H1 (cell line): Measurements from ENCODE around the gene IL27RA. TPM values are rescaled to one million over a fixed set of nuclear protein-coding genes. Genes with fewer than 3 reads are reported as not detected.

Experiments
- ASH2L ChIP-seq: fragments of 200-600, 300-600 bp; sonication (generic); IDR thresholded peaks from one replicate; pipeline ENCODE4 v1.7.1; 2017; ENCODE audit warnings: low read length
- BACH1 ChIP-seq: IDR thresholded peaks from 2 replicates; pipeline ENCODE4 v1.6.1; 2012; ENCODE audit warnings: low read length, improper control_type of control experiment
- CBX5 ChIP-seq: fragments of 300-800, 300-1000 bp; sonication (generic); IDR thresholded peaks from 2 replicates; pipeline ENCODE4 v1.7.1; 2016; ENCODE audit warnings: antibody characterized with exemption, low read length, low read depth
- CEBPB ChIP-seq: IDR thresholded peaks from 2 replicates; pipeline ENCODE4 v1.6.1; 2012; ENCODE audit warnings: low read depth, low read length
- EP300 ChIP-seq, 2 experiments: IDR thresholded peaks; 1 replicate in 1 of 2; 2 replicates in 1 of 2; pipeline ENCODE4 v1.6.1; 2011 to 2012; ENCODE audit warnings: low read depth in 2 of 2, low read length in 2 of 2, mild to moderate bottlenecking in 2 of 2, borderline replicate concordance in 1 of 2, inconsistent platforms in 1 of 2, moderate library complexity in 1 of 2
- EZH2 ChIP-seq: fragments of 200-600 bp; sonication (generic); IDR thresholded peaks from 2 replicates; pipeline ENCODE4 v1.7.1; 2012; ENCODE audit warnings: low read depth, mild to moderate bottlenecking, moderate library complexity, low read length, inconsistent platforms; ENCODE audit not compliant: severe bottlenecking
- JUND ChIP-seq: IDR thresholded peaks from 2 replicates; pipeline ENCODE4 v1.6.1; 2011; ENCODE audit warnings: mild to moderate bottlenecking, improper control_type of control experiment, low read length
- MAX ChIP-seq: IDR thresholded peaks from 2 replicates; pipeline ENCODE4 v1.6.1; 2012; ENCODE audit warnings: inconsistent platforms
- POLR2A ChIP-seq, 2 experiments: IDR thresholded peaks; 1 replicate in 1 of 2; 2 replicates in 1 of 2; pipeline ENCODE4 v1.6.1; 2011; ENCODE audit warnings: low read depth in 2 of 2, low read length in 2 of 2, mild to moderate bottlenecking in 2 of 2; ENCODE audit errors: control extremely low read depth in 1 of 2
- RXRA ChIP-seq: IDR thresholded peaks from 2 replicates; pipeline ENCODE4 v1.6.1; 2011; ENCODE audit warnings: low read depth, mild to moderate bottlenecking, low read length, moderate library complexity; ENCODE audit not compliant: insufficient read depth
- SP1 ChIP-seq: IDR thresholded peaks from 2 replicates; pipeline ENCODE4 v1.6.1; 2011; ENCODE audit warnings: low read depth, low read length
- TEAD4 ChIP-seq: IDR thresholded peaks from 2 replicates; pipeline ENCODE4 v1.6.1; 2012; ENCODE audit warnings: low read depth, low read length, inconsistent platforms, mixed read lengths
- YY1 ChIP-seq: IDR thresholded peaks from 2 replicates; pipeline ENCODE4 v1.6.1; 2011; ENCODE audit warnings: low read depth, mild to moderate bottlenecking, low read length
- polyA plus RNA-seq, 7 experiments: library from polyadenylated mRNA; depleted of rRNA in 3 of 7; stranded (reverse) in 5 of 7; unstranded in 2 of 7; fragments of >200 nt in 5 of 7; fragments of 200-250 nt in 2 of 7; gene quantifications; 1 replicate in 5 of 7; 2 replicates in 1 of 7; 4 replicates in 1 of 7; pipeline versions ENCODE4 v1.2.1 to v1.2.3, GENCODE V29; 2011 to 2013; ENCODE audit warnings: missing spikeins in 2 of 7, mixed read lengths in 2 of 7
- total RNA-seq: library from RNA; stranded (reverse); fragmentation: NEBNext Ultra II Directional; extraction: Animal tissue kit (Norgen Biotek cat#: 25700); gene quantifications from 2 replicates; pipeline ENCODE4 v1.2.1, GENCODE V29; 2021

IL27RA gene
- total and polyA plus RNA-seq, 2 of the 8 experiments (the other 6 are each of a cell fraction or from before 2014, with no cell fraction given), result 9.9 to 14.7 TPM

GRCh38 chr19:13986348-13986904 lies 45.1 kb upstream of the IL27RA start (continued):
- TF ChIP-seq ASH2L (peak; percentile 26), POLR2A (IDR thresholded peaks at IDR 0.05; ENCODE audit: control extremely low read depth in 1 of 2, low read depth in 2 of 2, low read length in 2 of 2) (peak in 1 of 2 experiments; percentile 51; a peak in 1 of 3 replicates), YY1 (no peak), MAX (peak; percentile 87), JUND (peak; percentile 66), RXRA (no peak), EP300 (IDR thresholded peaks at IDR 0.05; ENCODE audit: borderline replicate concordance in 1 of 2, low read depth in 2 of 2, low read length in 2 of 2) (no peak), EZH2 (no peak), BACH1 (no peak), CEBPB (no peak), TEAD4 (no peak), CBX5 (no peak), SP1 (no peak)
